Measurements from ENCODE around the gene CEBPG. TPM values are rescaled to one million over a fixed set of nuclear protein-coding genes. Genes with fewer than 3 reads are reported as not detected.

Gene CEBPG
- total RNA-seq, 2 experiments from 2014 or later = 15.5 TPM

GRCh38 chr19:33406521-33407139 is 33.1 kb downstream of the CEBPG start:
- POLR2A ChIA-PET = interaction anchor here (1.3 kb wide), 1 partner anchor 33 kb away, joined by 6 read pairs; the partner anchor contains the start of gene CEBPG
- Histone ChIP-seq H3K27ac (ENCODE audit: low read depth in 1 of 2, low read length in 2 of 2) (no peak overlapping the region), H3K4me3 (ENCODE audit: low read length) (no peak overlapping the region), H3K36me3 (ENCODE audit: insufficient read depth, low read length) (peaks cover 4% of the 10 kb centered on the region), H3K9me3 (ENCODE audit: control insufficient read depth in 1 of 2, insufficient read depth in 1 of 2, low read length in 2 of 2) (no peaks in the 10 kb centered on the region), H3K4me1 (ENCODE audit: insufficient read depth, low read length) (no peaks in the 10 kb centered on the region), H3K27me3 (ENCODE audit: control insufficient read depth in 1 of 2, insufficient read depth in 2 of 2, low read length in 2 of 2) (no peaks in the 10 kb centered on the region)
- no peak overlapping the region for H3K4me3 Mint-ChIP-seq
- peak; percentile 88 for ATAC-seq (ENCODE audit: poor library complexity)
- intact Hi-C loops (cut with DNase I, micrococcal nuclease) = loop anchor here (1.0 to 5.0 kb wide), 4 partner anchors 165 to 280 kb away; no protein-coding TSS in a partner anchor
- no peaks in the 10 kb centered on the region for H3K9me3 Mint-ChIP-seq
- no peaks in the 10 kb centered on the region for H3K27me3 Mint-ChIP-seq
- H3K4me1 Mint-ChIP-seq (ENCODE audit: low read depth) = no peaks in the 10 kb centered on the region
- CTCF ChIA-PET = interaction anchor here (0.6 to 2.2 kb wide), 9 partner anchors 10 to 281 kb away, joined by 3 to 23 read pairs (median 5); partner anchors contain the start of gene CEBPG
- no peaks in the 10 kb centered on the region for H3K36me3 Mint-ChIP-seq (ENCODE audit: low read depth)
- peak; percentile 50 to 83 (median 72) for DNase-seq
- no peak overlapping the region for H3K27ac Mint-ChIP-seq
- TF ChIP-seq CTCF (IDR thresholded peaks at IDR 0.05) = peak; percentile 88

- DNase-seq (no peak), ATAC-seq (ENCODE audit: poor library complexity) (peak; percentile 39)
- no peaks in the 10 kb centered on the region for H3K27me3 Mint-ChIP-seq
- Histone ChIP-seq H3K4me1 (ENCODE audit: insufficient read depth, low read length) (no peaks in the 10 kb centered on the region), H3K4me3 (ENCODE audit: low read length) (no peak overlapping the region), H3K27ac (ENCODE audit: low read depth in 1 of 2, low read length in 2 of 2) (no peak overlapping the region), H3K36me3 (ENCODE audit: insufficient read depth, low read length) (peaks cover 4% of the 10 kb centered on the region), H3K27me3 (ENCODE audit: control insufficient read depth in 1 of 2, insufficient read depth in 2 of 2, low read length in 2 of 2) (no peaks in the 10 kb centered on the region), H3K9me3 (ENCODE audit: control insufficient read depth in 1 of 2, insufficient read depth in 1 of 2, low read length in 2 of 2) (no peaks in the 10 kb centered on the region)
- POLR2A ChIA-PET = no interaction called here
- H3K4me3 Mint-ChIP-seq = no peak overlapping the region
- intact Hi-C loops (cut with DNase I, micrococcal nuclease) = loop anchor here in 1 of 2 experiments (1.0 to 5.0 kb wide), 2 partner anchors 172 to 265 kb away; no protein-coding TSS in a partner anchor
- H3K27ac Mint-ChIP-seq = no peak overlapping the region
- no peaks in the 10 kb centered on the region for H3K36me3 Mint-ChIP-seq (ENCODE audit: low read depth)
- no peaks in the 10 kb centered on the region for H3K4me1 Mint-ChIP-seq (ENCODE audit: low read depth)
- CTCF ChIA-PET = interaction anchor here (0.6 to 2.2 kb wide), 9 partner anchors 9 to 281 kb away, joined by 3 to 23 read pairs (median 5); partner anchors contain the start of gene CEBPG
- peak; percentile 50 for TF ChIP-seq CTCF (IDR thresholded peaks at IDR 0.05)
- H3K9me3 Mint-ChIP-seq = no peaks in the 10 kb centered on the region
These were observed 33.6 kb downstream of the CEBPG start for GRCh38 chr19:33407140-33407551.

- CTCF ChIA-PET = interaction anchor here (1.1 to 1.5 kb wide), 2 partner anchors 14 to 172 kb away, joined by 3 read pairs; no protein-coding TSS in a partner anchor
- no peaks in the 10 kb centered on the region for H3K27me3 ChIP-seq (ENCODE audit: control insufficient read depth in 1 of 2, insufficient read depth in 2 of 2, low read length in 2 of 2)
- Mint-ChIP-seq H3K4me1 (ENCODE audit: low read depth) (no peaks in the 10 kb centered on the region), H3K9me3 (no peaks in the 10 kb centered on the region), H3K27me3 (no peaks in the 10 kb centered on the region), H3K4me3 (no peak overlapping the region), H3K27ac (no peak overlapping the region), H3K36me3 (ENCODE audit: low read depth) (no peaks in the 10 kb centered on the region)
- no peak for TF ChIP-seq CTCF (IDR thresholded peaks at IDR 0.05)
- H3K4me1 ChIP-seq (ENCODE audit: insufficient read depth, low read length) = no peaks in the 10 kb centered on the region
- DNase-seq = no peak
- ATAC-seq (ENCODE audit: poor library complexity) = no peak
- H3K9me3 ChIP-seq (ENCODE audit: control insufficient read depth in 1 of 2, insufficient read depth in 1 of 2, low read length in 2 of 2) = no peaks in the 10 kb centered on the region
- POLR2A ChIA-PET = no interaction called here
- intact Hi-C loops (cut with DNase I, micrococcal nuclease) = loop anchor here in 1 of 2 experiments (1.0 to 5.0 kb wide), 2 partner anchors 172 to 265 kb away; no protein-coding TSS in a partner anchor
- no peak overlapping the region for H3K4me3 ChIP-seq (ENCODE audit: low read length)
- no peak overlapping the region for H3K27ac ChIP-seq (ENCODE audit: low read depth in 1 of 2, low read length in 2 of 2)
- peaks cover 4% of the 10 kb centered on the region for H3K36me3 ChIP-seq (ENCODE audit: insufficient read depth, low read length)
These were observed 34.2 kb downstream of the CEBPG start for GRCh38 chr19:33407716-33408115.

Measured in CD4-positive, alpha-beta T cell (primary cell).